GM12878 (cell line): ENCODE measurements around the gene PTPRD. TPM values are rescaled to one million over a fixed set of nuclear protein-coding genes. Genes with fewer than 3 reads are reported as not detected.

ENCODE experiments used
- ATAC-seq: fragments of 200-7000 bp; cut with Tn5 transposase; 3 replicates; pipeline ENCODE4 v1.9.1; 2020; ENCODE audit warnings: mild to moderate bottlenecking, moderate library complexity
- BruUV-seq: library from RNA; stranded (reverse); fragments of 400-500 nt; replicated peaks from 2 replicates; lab custom pipeline; 2021; lab: Mats Ljungman, UMichigan
- CTCF ChIA-PET: fragments of 300-600 bp; sonication (Branson Sonifier 250); formaldehyde crosslinking; extraction: SDS; loops from one replicate; lab custom pipeline; 2021; ENCODE audit warnings: inconsistent platforms; lab: Yijun Ruan, JAX
- POLR2A ChIA-PET: fragments of 350-600 bp; formaldehyde crosslinking; extraction: SDS; loops from one replicate; lab custom pipeline; 2021; ENCODE audit warnings: inconsistent platforms; lab: Charles Lee
- RAD21 ChIA-PET: fragments of 300-600 bp; sonication (Branson Sonifier 250); formaldehyde crosslinking; loops from one replicate; lab custom pipeline; 2023; ENCODE audit warnings: antibody characterized with exemption; ENCODE audit not compliant: unreplicated experiment; lab: Charles Lee
- SMC1A ChIA-PET: fragments of 300-600 bp; sonication (Branson Sonifier 250); formaldehyde crosslinking; loops from one replicate; lab custom pipeline; 2023; ENCODE audit not compliant: unreplicated experiment, uncharacterized antibody; lab: Charles Lee
- DNase-seq: peaks from one replicate; pipeline ENCODE4 v3.0.0-alpha.2; 2011; ENCODE audit warnings: low read depth, low spot score
- FAIRE-seq: peaks from 3 replicates; lab custom pipeline; 2011; peaks lifted over from hg19 to GRCh38; lab: Jason Lieb, UNC
- H2AFZ ChIP-seq: 2 replicates; pipeline ENCODE4 v1.6.0; 2011; ENCODE audit warnings: low read depth, low read length, control low read depth; ENCODE audit not compliant: control insufficient read depth
- H3K27ac ChIP-seq: 2 replicates; pipeline ENCODE4 v1.5.1; 2011; ENCODE audit warnings: control low read depth; ENCODE audit not compliant: control insufficient read depth, insufficient read depth
- H3K27me3 ChIP-seq, 2 experiments: replicated peaks in 1 of 2; 2 replicates each; pipeline versions ENCODE4 v1.6.0 to v1.6.1; 2011; ENCODE audit warnings: low read length in 1 of 2; ENCODE audit not compliant: control insufficient read depth in 2 of 2, insufficient read depth in 2 of 2
- H3K36me3 ChIP-seq, 2 experiments: 2 replicates each; pipeline ENCODE4 v1.5.1; 2011; ENCODE audit warnings: low read length in 1 of 2; ENCODE audit not compliant: control insufficient read depth in 2 of 2, insufficient read depth in 2 of 2
- H3K4me1 ChIP-seq: 2 replicates; pipeline ENCODE4 v1.6.1; 2011; ENCODE audit warnings: mild to moderate bottlenecking, low read length, moderate library complexity, mixed read lengths; ENCODE audit not compliant: control insufficient read depth, insufficient read depth
- H3K4me2 ChIP-seq: 2 replicates; pipeline ENCODE4 v1.6.0; 2011; ENCODE audit warnings: control low read depth; ENCODE audit not compliant: control insufficient read depth, insufficient read depth
- H3K4me3 ChIP-seq: fragments of 200-600 bp; sonication (generic); 2 replicates; pipeline ENCODE4 v1.5.1; 2016
- H3K79me2 ChIP-seq: 2 replicates; pipeline ENCODE4 v1.6.0; 2011; ENCODE audit warnings: low read length; ENCODE audit not compliant: control insufficient read depth, insufficient read depth
- H3K9ac ChIP-seq: 2 replicates; pipeline ENCODE4 v1.8.0; 2011; ENCODE audit warnings: low read length, control low read depth, mixed read lengths; ENCODE audit not compliant: control insufficient read depth, insufficient read depth
- H3K9me3 ChIP-seq: replicated peaks from 3 replicates; pipeline ENCODE4 v1.5.1; 2011; ENCODE audit warnings: mild to moderate bottlenecking, low read length; ENCODE audit not compliant: control insufficient read depth, insufficient read depth
- H4K20me1 ChIP-seq: 2 replicates; pipeline ENCODE4 v1.6.0; 2011; ENCODE audit not compliant: control insufficient read depth, insufficient read depth
- ATF3 ChIP-seq: IDR thresholded peaks from 2 replicates; pipeline ENCODE4 v1.6.1; 2011; ENCODE audit warnings: low read depth, mild to moderate bottlenecking, low read length, moderate library complexity, borderline replicate concordance; ENCODE audit errors: extremely low read depth
- ATF7 ChIP-seq: fragments of 450-650 bp; IDR thresholded peaks from 2 replicates; pipeline ENCODE4 v1.6.1; 2016; ENCODE audit warnings: low read depth, mild to moderate bottlenecking
- BCL11A ChIP-seq: IDR thresholded peaks from 2 replicates; pipeline ENCODE4 v1.6.1; 2011; ENCODE audit warnings: low read depth, low read length
- BCL3 ChIP-seq: IDR thresholded peaks from 2 replicates; pipeline ENCODE4 v1.6.1; 2011; ENCODE audit warnings: borderline replicate concordance, low read depth, mild to moderate bottlenecking, moderate library complexity, low read length; ENCODE audit not compliant: insufficient read depth, poor library complexity, severe bottlenecking
- CBFB ChIP-seq: IDR thresholded peaks from 2 replicates; pipeline ENCODE4 v1.6.1; 2016; ENCODE audit warnings: antibody characterized with exemption, low read depth
- CHD4 ChIP-seq: fragments of 200-600 bp; sonication (generic); IDR thresholded peaks from 2 replicates; pipeline ENCODE4 v1.6.1; 2016; ENCODE audit warnings: mild to moderate bottlenecking
- JUNB ChIP-seq: IDR thresholded peaks from 2 replicates; pipeline ENCODE4 v1.6.1; 2016; ENCODE audit warnings: antibody characterized with exemption, mild to moderate bottlenecking
- RAD21 ChIP-seq: IDR thresholded peaks from 2 replicates; pipeline ENCODE4 v1.6.1; 2011; ENCODE audit warnings: mild to moderate bottlenecking, low read depth, low read length, moderate library complexity; ENCODE audit not compliant: insufficient read depth
- SIX5 ChIP-seq: IDR thresholded peaks from 2 replicates; pipeline ENCODE4 v1.6.1; 2011; ENCODE audit warnings: mild to moderate bottlenecking, low read depth, low read length, moderate library complexity; ENCODE audit not compliant: severe bottlenecking
- SMAD5 ChIP-seq: IDR thresholded peaks from 2 replicates; pipeline ENCODE4 v1.6.1; 2016; ENCODE audit warnings: antibody characterized with exemption, low read depth
- SREBF2 ChIP-seq: IDR thresholded peaks from 2 replicates; pipeline ENCODE4 v1.6.1; 2012; ENCODE audit warnings: mild to moderate bottlenecking, low read length
- SRF ChIP-seq, 2 experiments: IDR thresholded peaks; 2 replicates each; pipeline ENCODE4 v1.6.1; 2011; ENCODE audit warnings: low read depth in 2 of 2, low read length in 2 of 2, mild to moderate bottlenecking in 1 of 2, moderate library complexity in 1 of 2
- YY1 ChIP-seq: IDR thresholded peaks from 2 replicates; pipeline ENCODE4 v1.6.1; 2011; ENCODE audit warnings: low read depth, mild to moderate bottlenecking, low read length
- ZNF24 ChIP-seq: fragments of 450-650 bp; IDR thresholded peaks from 2 replicates; pipeline ENCODE4 v1.6.1; 2017; ENCODE audit warnings: antibody characterized with exemption, mild to moderate bottlenecking
- ZNF592 ChIP-seq: fragments of 450-650 bp; IDR thresholded peaks from 2 replicates; pipeline ENCODE4 v1.6.1; 2017; ENCODE audit warnings: mild to moderate bottlenecking, moderate library complexity
- WGBS: methylation state at CpG from one replicate; pipeline ENCODE4 v1.1.6; 2016; ENCODE audit warnings: low lambda C conversion rate; ENCODE audit not compliant: insufficient replicate concordance, insufficient coverage; ENCODE audit errors: missing lambda C conversion rate; 5-methylcytosine and 5-hydroxymethylcytosine counted together
- in situ Hi-C: fragments of 300-500 bp; cut with MboI; formaldehyde crosslinking; loops from 9 replicates; pipeline ENCODE4 v1.14.3; 2018; ENCODE audit warnings: mixed read lengths
- intact Hi-C: fragments of 100-400 bp; cut with micrococcal nuclease; formaldehyde crosslinking; loops from one replicate; pipeline ENCODE4 v1.14.2; 2022; ENCODE audit not compliant: unreplicated experiment
- polyA plus RNA-seq, 11 experiments: library from polyadenylated mRNA; depleted of rRNA in 4 of 11; unstranded in 6 of 11; stranded (reverse) in 5 of 11; fragments of >200 nt; fragmentation: Nextera tagmentation in 4 of 11; fragmentation: Illumina TruSeq in 1 of 11; extraction: Ambion mirVana in 4 of 11; extraction: Trizol in 1 of 11; gene quantifications; 1 replicate in 1 of 11; 2 replicates in 10 of 11; pipeline versions ENCODE4 v1.2.1 to v1.2.3, GENCODE V29; 2011 to 2016; ENCODE audit warnings: inconsistent platforms in 2 of 11, missing spikeins in 2 of 11, low read depth in 1 of 11
- total RNA-seq, 4 experiments: library from RNA; depleted of rRNA in 3 of 4; stranded (reverse); fragments of >200 nt in 3 of 4; fragmentation: Illumina TruSeq in 1 of 4; extraction: Trizol in 1 of 4; gene quantifications; 2 replicates each; pipeline versions ENCODE4 v1.2.1 to v1.2.3, GENCODE V29; 2013 to 2021

The PTPRD gene
- total and polyA plus RNA-seq, 10 of the 15 experiments (the other 5 are each of a cell fraction or from before 2014, with no cell fraction given) = under 0.01 to 0.05 (median 0.01) TPM; not detected in 7

- no peak for TF ChIP-seq ATF3
These were observed 1470.8 kb downstream of the PTPRD start (continued) for GRCh38 chr9:9142001-9142400.

- Histone ChIP-seq H3K4me1 (no peaks in the 10 kb centered on the region), H3K4me3 (no peak overlapping the region), H2AFZ (no peak overlapping the region), H3K27ac (no peak overlapping the region), H4K20me1 (no peaks in the 10 kb centered on the region), H3K79me2 (no peaks in the 10 kb centered on the region), H3K36me3 (no peaks in the 10 kb centered on the region), H3K9me3 (no peaks in the 10 kb centered on the region), H3K9ac (no peak overlapping the region), H3K4me2 (no peak overlapping the region), H3K27me3 (no peaks in the 10 kb centered on the region)
- ATAC-seq = no peak
- ChIA-PET RAD21 (no interaction called here), POLR2A (no interaction called here), CTCF (no interaction called here), SMC1A (no interaction called here)
- in situ Hi-C loops = no loop called here
- TF ChIP-seq BCL11A (no peak), SMAD5 (no peak), RAD21 (no peak), SRF (IDR thresholded peaks at IDR 0.05; ENCODE audit: low read depth in 2 of 2, low read length in 2 of 2) (no peak), CHD4 (no peak), ZNF24 (no peak), CBFB (no peak), SIX5 (no peak), ATF7 (no peak), YY1 (no peak), ZNF592 (no peak), BCL3 (no peak), JUNB (no peak), SREBF2 (no peak)
- DNase-seq = no peak
- WGBS = 64% methylated on average over 3 of the region's 3 CpGs
- no TSS peak for BruUV-seq
- intact Hi-C loops = no loop called here
- FAIRE-seq = no peak
These were observed 1479.3 kb downstream of the PTPRD start for GRCh38 chr9:9133526-9133925.
